ENCODE data around the gene MAP6.

MAP6 gene

GRCh38 chr11:75679566-75679965 lies 10.7 kb upstream of the MAP6 start:
- H3K4me3 ChIP-seq (replicated peaks in 1 of 2; ENCODE audit: low read depth in 2 of 2, low read length in 2 of 2), result no peak overlapping the region
- TF ChIP-seq CTCF (IDR thresholded peaks at IDR 0.05; ENCODE audit: low read depth, low read length), result no peak
- DNase-seq (ENCODE audit: low read depth in 2 of 2), result no peak

GRCh38 chr11:75678620-75679259 lies 9.9 kb upstream of the MAP6 start:
- no peak overlapping the region for H3K4me3 ChIP-seq (replicated peaks in 1 of 2; ENCODE audit: low read depth in 2 of 2, low read length in 2 of 2)
- no peak for TF ChIP-seq CTCF (IDR thresholded peaks at IDR 0.05; ENCODE audit: low read depth, low read length)
- DNase-seq (ENCODE audit: low read depth in 2 of 2), result no peak

DNA sequence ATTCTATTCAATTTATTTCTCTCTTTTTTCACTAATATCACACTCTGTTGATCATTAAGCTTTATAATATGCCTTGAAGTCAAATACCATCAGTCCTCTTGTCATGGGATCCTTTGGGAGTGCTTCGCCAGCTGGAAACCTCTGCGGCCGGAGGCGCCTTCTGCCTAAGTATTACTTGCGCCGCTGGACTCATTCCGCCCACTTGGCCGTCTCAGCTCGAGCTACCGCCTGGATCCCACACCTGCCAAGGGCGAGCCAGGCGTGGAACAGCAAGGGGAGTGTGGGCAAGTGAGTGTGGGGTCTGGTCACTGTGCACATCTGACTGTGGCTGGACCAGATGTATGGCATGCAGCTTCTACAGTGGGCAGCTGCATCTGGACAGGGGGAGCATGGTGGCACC lies 9.1 kb upstream of the MAP6 start:
- no peak overlapping the region for H3K4me3 ChIP-seq (replicated peaks in 1 of 2; ENCODE audit: low read depth in 2 of 2, low read length in 2 of 2)
- TF ChIP-seq CTCF (IDR thresholded peaks at IDR 0.05; ENCODE audit: low read depth, low read length), result no peak
- no peak for DNase-seq (ENCODE audit: low read depth in 2 of 2)

- H3K4me3 ChIP-seq (replicated peaks in 1 of 2; ENCODE audit: low read depth in 2 of 2, low read length in 2 of 2), result no peak overlapping the region
- TF ChIP-seq CTCF (IDR thresholded peaks at IDR 0.05; ENCODE audit: low read depth, low read length), result no peak
- DNase-seq (ENCODE audit: low read depth in 2 of 2), result no peak
Measured at GRCh38 chr11:75677275-75677674, 8.4 kb upstream of the MAP6 start.

DNA sequence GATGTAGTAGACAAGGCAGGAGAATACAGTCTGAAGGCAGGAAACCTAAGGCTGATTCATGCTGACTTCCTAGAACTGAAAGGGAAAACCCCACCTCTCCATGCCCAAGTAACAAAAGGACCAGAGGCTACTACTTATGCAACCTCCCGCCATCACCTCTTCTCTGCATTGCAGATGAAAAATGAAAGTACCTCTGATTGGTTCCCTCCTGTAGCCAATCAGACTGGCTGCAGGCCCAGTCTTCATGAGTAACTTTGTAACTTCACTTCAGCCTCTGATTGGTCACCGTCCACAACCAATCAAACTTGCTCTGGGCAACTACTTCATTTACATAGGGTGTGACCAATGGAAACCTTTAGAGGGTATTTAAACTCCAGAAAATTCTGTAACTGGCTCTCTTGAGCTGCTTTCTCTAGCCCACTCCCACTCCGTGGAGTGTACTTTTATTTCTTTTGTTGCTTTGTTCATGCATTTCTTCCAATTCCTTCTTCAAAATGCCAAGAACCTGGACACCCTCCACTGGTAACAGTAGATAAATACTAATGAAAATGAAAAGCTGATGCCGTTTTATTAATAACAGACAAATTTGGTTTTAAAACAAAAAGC lies 5.2 kb upstream of the MAP6 start:
- peak; percentile 66 to 93 for DNase-seq (ENCODE audit: low read depth in 2 of 2)
- TF ChIP-seq CTCF (IDR thresholded peaks at IDR 0.05; ENCODE audit: low read depth, low read length), result no peak
- H3K4me3 ChIP-seq (replicated peaks in 1 of 2; ENCODE audit: low read depth in 2 of 2, low read length in 2 of 2), result no peak overlapping the region

GRCh38 chr11:75667831-75668450 lies 897 bp downstream of the MAP6 start:
- DNase-seq (ENCODE audit: low read depth in 2 of 2), result peak; percentile 38
- H3K4me3 ChIP-seq (replicated peaks in 1 of 2; ENCODE audit: low read depth in 2 of 2, low read length in 2 of 2), result peak overlapping the region; percentile 27 to 46
- no peak for TF ChIP-seq CTCF (IDR thresholded peaks at IDR 0.05; ENCODE audit: low read depth, low read length)

Data from cardiac fibroblast (primary cell).